ENCODE measurements around the gene OXTR.

Gene OXTR

DNA sequence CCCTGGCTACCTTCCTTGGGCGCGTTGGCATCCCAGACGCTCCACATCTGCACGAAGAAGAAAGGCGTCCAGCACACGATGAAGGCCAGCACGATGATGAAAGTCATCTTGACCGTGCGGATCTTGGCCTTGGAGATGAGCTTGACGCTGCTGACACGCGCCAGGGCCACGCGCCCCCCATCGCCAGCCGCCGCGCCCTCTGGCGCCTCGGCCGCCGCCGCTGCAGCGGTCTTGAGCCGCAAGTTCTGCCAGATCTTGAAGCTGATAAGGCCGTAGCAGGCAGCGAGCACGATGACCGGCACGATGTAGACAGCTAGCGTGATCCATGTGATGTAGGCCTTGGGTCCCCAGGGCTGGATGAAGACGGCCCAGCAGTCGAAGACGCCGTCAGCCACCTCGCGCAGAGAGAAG is 2.2 kb downstream of the OXTR start:
- DNase-seq, result no peak

DNA sequence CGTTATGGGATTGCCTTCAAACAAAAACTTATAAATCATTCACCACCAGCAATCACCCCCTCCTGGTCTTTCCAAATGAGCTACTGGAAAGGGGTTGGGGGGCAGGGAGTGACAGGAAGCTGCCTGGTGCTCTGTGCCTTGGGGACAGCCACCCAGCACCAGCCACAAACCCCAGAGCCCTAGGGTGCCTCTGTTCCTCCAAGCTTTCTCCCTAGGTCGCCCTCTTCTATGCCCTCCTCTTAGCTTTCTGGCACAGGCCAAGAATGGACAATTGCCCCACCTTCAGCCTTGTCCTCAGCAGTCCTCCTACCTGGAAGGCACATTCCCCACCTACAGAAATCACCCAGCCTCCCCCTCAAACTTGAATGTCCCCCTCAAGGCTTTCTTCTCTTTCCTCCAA is 3.3 kb downstream of the OXTR start:
- DNase-seq, result no peak

DNA sequence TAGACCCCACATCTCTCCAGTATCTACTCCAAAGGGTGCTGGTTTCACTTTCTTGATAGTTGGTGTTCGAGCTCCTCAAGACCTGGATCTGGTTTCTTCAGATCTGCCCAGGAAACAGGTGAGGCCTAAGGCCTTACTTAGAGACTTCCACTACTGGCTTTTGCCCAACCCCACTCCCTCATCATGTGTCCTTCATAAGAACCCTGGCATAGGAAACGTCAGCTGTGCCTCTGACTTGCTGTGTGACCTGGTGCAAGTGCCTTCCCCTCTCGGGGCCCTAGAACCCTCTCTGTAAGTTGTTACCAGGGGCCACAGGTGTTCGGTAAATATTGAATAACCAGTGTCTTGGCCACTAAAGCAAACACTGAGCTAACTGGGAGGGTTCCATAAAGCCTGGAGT is 3.9 kb downstream of the OXTR start:
- DNase-seq, result no peak

DNA sequence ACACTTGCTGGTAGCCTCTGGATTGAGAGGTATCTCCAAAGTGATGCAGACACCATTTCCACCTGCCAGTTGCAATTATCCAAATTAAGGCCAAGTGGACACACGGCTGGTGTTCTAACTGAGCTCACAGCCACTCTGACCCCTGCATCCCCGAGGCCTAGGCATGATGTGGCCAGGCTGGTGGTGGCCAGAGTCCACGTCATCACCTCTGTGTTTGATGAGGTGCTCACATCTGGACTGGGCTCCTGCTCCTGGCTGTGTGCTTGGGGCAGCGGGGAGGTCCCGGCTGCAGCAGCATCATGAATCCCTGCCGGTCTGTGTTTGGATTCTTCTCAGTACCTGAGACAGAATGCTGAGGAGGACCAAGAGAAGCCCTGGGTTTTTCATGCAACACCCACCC is 4.9 kb downstream of the OXTR start:
- DNase-seq, result no peak

DNA sequence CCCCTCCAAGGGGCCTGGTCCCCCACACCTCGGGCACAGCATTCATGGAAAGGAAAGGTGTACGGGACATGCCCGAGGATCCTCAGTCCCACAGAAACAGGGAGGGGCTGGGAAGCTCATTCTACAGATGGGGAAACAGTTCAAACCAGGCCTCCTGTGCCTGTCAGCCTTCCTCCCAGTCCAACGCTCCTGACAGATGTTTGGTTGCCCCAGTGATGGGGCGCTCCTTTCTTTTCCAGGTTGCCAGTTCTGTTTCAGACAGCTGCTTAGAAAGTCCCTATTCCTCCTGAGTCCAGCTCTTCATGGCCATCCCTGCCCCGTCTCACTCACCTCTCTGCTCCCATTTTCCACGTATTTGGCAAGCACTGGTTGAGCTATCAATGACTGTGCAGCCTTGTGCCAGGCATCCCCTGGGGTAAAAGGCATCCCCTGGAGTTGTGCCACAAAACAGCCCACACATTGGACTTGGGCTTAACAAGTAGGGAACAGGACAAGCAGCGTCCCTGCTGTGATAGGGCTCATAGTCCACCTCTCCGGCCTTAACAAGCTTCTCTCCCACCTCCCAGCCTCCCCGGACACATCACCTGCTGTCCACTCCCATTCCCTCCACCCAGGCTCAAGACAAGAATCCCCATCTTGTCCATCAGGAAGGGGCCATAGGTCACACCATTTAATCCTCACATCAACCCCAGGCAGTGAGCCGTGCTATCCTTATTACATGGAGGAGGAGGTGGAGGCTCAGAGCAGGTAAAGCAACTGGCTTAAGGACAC is 6.6 kb downstream of the OXTR start:
- no peak for DNase-seq

DNA sequence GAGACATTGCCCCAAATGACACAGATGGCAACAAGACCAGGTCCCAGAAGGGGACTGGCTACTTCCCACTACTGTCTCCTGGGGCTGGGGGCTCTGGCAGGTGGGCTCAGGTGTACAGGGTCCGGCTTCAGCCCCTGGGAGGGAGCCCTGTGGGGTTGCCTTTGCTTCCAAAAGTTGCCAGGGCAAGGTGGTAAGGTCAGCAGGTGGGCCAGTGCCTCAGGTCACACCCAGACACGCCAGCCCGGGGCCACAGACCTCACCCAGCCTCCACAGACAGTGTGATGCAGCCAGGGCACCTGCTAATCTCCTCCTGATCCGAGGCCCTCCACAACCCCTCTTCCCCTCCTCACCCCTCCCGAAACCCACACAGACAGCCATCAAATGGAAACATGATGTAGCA is 7.5 kb downstream of the OXTR start:
- DNase-seq, result no peak

DNA sequence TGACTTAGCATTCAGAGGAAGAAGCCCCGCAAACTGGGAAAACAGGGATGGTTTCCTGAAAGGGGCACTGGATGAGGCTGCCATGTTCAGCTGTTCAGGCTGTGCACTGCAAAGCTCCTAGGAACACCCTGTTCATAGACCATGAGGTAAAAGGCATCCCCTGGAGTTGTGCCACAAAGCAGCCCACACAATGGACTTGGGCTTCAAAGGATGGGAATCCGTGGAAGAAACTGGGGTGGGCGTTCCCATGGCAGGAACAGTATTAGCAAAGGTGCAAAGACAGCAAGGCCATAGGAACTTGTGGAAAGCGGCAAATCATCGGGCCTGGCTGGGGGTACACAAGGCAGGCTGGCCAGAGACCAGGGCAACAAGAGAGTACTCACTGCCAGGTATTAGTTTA is 8.9 kb downstream of the OXTR start:
- DNase-seq, result no peak

DNA sequence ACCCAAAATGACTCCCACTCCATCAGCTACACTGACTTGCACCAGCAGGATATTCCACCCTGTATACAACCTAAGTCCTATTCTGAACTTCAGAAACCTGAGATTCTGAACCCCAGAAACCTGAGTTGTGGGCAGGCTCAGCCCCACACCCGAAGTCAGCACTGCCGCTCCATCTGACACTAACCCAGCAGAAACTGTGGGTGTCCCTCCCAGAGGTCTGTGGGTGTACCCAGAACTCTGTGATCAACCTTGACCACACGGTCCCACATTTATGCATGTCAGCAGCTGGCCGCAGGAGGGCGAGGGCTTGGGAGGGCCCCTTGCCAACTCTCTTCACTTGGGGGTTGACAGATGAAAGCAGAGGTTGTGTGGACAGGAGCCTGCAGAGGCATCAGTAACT is 9.3 kb downstream of the OXTR start:
- no peak for DNase-seq

DNA sequence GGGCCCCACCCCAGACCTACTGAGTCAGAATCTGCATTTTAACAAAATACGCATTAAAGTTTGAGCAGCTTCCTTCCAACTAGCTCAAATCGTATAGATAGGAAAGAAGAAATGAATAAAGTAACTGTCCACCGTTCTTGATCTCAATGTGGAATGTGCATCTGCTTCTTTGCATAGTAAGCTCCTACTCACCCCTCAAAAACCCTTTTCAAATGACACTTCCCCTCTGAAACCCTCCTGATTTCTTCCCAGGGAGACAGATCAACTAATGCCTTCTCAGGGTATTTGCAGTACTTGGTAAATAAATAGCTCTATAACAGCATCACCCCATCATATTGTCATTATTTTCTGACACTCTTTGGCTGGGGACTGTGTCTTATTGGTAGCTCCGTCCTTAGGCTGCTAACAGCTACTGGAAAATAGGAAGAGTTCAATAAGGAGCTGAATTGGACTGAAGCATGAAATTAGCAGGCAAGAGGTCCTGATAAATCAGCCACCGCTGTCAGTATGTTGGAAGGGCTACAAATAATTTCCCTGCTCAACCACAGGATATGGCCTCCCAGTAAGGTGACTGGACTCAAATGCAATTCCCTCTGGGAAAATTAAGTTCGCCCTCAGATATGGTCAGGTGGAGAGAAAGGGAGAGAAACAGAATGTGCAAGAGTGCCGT is 10.2 kb downstream of the OXTR start:
- no peak for DNase-seq

DNA sequence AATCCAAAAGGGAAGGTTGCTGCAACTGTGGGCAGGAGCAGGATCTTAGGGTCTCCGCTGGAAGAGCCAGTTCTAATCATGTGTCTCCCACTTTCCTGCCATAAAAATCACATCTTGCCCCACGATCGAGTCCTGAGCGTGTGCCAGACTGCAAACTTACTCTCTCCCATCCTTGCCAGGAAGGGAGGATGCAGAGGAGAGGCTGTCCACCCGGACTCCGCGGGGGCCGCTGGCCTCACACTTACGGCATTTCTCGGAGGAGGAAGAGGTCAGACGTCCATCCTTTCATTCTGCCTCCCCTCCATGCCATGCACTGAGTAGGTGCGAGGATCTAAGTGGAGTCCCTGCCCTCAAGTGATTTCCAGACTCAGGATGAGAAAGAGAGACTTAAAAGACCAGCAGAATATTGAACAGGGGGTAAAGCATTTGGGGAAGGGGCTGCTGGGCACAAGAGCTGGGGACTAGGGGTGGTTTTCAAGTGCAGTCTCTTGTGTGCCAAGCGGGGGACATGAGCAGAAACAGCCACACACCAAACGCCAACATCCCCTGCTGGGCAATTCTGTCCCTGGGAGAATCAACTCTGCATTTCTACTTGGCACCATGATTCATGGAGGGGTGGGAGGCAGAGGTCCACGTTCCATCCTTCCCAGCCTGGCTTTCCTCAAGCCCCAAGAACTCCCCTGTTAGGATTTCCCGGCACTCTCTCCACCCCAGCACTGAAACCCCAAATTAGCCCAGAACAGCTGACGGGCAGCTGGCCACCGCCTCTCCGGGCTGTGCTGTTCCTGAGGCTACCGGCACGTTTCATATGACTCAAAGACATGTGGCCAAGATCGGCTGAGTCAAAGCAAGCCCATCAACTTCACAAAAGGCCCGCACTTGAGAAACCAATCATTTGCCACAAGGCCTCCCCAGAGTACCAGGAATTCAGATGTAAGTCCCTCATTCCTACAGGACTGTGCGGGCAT is 11.6 kb downstream of the OXTR start:
- DNase-seq, result no peak

DNA sequence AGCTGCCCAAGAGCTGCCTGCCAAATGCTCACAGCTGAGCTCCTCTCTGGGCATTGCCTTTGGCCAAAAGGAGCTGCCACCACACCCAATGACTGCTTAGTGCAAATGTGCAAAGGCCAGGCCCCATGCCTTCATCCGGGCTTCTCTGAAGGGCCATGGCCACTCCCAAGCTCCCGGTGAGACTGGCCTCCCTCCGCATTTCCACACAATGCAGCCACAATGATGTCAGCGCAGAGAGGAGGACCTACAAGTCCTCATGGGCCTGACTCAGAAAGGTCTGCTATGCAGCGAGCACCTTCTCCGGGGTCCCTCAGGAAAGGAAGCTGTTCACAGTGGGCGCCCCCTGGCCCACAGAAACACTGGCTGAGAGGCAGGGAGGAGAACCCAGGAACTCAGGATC is 12.7 kb downstream of the OXTR start:
- no peak for DNase-seq

DNA sequence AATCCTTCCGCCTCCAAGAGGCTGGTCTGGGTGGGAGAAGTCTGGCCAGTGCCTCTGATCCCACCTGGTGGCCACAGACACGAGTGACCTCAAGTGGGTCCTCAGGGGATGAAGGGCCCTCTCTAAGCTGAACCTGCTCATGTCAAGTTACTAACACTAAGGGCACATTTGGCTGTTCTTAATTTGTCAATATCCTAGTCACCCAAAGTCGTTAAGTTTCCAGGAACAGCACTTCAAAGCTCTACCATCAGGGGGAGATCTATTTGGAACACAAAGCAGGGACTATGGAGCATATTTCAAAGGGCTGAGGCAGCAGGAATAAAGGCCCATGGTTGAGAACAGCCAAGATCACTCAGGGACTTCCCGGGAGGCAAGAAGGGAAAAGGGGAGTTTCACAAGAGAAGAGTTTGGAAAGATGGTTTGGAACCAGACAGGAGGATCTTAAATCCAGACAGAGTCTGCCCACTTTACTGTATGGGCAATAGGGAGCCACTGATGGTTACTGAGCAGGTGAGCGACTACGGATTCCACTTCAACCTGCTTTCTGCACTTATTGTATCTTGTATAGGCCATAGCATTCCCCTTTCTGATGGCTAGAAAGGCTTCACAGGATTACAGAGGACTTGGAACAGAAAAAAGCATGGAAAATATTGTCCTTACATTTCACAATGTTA is 13.7 kb downstream of the OXTR start:
- DNase-seq, result no peak

DNA sequence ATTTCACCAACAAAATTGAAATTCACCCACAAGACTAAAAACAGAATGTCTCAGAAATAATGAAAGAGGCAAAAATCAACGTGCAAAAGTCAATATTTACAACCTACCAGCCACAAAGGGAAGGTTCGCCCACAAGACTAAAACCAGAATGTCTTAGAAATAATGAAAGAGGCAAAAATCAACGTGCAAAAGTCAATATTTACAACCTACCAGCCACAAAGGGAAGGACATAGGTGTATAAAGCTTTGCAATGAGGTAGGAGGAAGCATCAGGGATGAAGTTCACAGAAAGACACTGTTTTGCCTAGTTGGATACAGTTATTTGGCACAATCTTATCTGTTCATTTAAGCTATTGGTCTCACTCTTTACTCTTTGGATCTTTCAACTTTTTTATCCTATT is 14.3 kb downstream of the OXTR start:
- no peak for DNase-seq

DNA sequence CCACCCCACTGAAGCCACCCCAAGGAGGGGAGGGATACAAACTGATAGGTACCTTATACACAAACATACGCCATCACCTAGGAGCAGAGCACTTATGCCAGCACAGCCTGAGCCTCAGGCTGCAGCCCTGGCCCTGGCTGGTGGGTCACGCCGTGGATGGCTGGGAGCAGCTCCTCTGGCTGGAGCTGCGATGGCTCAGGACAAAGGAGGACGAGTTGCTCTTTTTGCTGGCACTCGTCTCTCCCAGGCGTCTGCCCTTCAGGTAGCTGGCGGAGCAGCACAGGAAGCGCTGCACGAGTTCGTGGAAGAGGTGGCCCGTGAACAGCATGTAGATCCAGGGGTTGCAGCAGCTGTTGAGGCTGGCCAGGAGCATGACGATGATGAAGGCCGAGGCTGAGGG is 16.6 kb downstream of the OXTR start:
- DNase-seq, result no peak

DNA sequence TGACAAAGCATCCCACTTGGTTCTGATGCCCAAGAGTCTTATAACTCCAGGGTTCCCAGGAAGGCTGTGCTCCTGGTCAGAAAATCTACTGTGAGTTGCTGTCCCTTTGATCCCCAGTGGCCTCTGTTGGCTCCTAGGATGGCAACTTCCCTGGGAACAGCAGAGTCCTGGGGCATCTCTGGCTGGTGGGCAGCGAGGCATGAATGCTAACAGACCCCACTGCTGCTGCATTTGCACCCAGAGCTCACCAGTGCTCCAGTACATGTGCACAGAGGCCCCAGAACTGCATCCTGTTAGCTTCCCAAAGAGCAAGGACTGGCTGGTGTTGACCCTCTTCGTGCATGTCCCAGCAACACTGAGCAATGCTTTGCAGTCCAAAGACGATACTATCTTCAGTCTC is 20.1 kb downstream of the OXTR start:
- no peak for DNase-seq

DNA sequence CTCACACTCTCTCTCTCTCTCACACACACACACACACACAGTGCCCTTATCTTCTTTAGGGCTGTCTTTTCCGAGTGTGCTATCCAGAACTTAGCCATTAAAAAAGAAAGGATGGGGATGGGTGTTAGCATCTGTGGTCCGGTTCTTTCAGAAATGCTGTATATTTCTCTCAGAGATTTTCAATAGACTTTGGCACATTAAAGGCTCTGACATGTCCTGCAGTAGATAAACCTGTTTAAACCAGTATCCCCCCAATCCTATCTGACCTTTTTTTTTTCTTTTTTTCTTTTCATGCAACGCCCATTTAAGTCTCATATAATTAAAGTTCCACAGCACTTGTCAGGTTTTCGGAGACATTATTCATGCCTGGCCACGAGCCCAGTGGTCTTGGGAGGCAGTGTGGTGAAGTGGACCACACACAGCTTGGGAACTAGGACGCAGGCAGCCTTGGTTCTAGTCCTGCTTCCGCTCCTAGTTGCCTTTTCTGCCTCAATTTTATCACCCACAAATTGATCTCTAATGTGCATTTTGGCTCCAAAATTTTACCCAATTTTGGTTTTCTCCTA is 22.6 kb downstream of the OXTR start:
- DNase-seq, result no peak

DNA sequence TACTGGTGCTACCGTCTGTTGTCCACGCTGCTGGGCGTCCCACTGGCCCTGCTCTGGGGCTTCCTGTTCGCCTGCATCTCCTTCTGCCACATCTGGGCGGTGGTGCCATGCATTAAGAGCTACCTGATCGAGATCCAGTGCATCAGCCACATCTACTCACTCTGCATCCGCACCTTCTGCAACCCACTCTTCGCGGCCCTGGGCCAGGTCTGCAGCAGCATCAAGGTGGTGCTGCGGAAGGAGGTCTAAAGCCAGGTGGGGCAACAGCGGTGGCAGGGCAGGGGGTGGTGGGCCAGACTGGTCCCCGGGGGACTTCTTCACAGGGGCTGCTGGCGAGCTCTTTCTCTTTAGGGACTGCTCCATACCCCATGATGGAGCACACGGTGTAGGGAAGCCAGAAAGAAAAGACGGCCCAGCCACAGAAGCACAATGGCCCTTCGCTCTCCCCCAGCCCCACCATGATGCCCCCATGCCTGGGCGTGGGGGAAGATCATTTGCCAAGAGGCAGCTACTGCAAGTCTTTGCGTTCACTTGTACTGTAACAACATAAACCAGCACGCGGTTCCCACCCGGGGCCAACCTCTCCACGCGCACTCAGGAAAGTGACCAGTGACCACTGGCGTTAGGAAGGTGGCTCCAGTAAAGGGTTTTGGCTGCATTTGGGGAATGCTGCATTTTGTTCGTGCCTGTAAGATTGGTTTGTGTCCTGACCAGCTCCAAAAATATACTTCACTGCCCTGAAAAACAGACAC is 23.6 kb downstream of the OXTR start:
- no peak for DNase-seq

DNA sequence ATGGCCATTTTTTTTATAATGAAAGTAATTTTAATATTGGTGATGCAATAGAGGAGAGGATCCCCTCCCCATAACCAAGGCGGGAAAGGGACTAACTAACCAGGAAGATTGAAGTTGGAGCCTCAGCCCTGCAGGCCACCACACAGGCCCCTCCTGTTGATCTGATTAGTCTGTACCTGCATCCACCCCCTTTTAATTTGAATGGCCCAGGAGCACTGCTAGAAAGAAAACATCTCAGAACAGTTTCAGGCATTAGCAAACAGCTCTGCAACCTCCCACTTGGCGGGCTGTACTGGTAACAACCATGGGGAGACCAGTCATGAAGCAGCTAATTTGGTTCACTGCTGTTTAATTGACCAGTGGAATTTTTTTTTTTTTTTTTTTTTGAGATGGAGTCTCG is 25.5 kb downstream of the OXTR start:
- no peak for DNase-seq

DNA sequence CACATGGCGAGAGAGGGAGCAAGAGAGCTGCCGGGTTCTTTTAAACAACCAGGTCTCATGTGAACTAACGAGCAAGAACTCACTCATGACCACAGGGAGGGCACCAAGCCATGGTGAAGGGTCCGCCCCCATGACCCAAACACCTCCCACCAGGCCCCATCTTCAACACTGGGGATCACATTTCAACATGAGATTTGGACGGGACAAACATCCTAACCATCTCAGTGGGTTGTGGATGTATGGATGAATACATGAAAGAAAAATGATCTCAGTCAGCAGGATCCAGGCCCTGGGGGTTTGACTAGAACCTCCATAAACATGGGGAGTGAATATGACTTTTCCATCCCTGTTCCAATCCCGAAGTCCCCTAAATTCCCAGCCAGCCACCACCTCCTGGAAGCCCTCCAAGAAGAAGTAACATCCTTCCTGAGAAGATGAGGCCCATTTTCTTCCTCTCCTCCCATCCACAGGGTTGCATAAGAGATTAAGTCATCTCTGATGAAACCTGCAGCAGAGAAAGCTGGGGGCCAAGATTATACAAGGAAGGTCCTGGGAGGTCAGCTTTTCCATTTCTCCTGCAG is 26.3 kb downstream of the OXTR start:
- no peak for DNase-seq

DNA sequence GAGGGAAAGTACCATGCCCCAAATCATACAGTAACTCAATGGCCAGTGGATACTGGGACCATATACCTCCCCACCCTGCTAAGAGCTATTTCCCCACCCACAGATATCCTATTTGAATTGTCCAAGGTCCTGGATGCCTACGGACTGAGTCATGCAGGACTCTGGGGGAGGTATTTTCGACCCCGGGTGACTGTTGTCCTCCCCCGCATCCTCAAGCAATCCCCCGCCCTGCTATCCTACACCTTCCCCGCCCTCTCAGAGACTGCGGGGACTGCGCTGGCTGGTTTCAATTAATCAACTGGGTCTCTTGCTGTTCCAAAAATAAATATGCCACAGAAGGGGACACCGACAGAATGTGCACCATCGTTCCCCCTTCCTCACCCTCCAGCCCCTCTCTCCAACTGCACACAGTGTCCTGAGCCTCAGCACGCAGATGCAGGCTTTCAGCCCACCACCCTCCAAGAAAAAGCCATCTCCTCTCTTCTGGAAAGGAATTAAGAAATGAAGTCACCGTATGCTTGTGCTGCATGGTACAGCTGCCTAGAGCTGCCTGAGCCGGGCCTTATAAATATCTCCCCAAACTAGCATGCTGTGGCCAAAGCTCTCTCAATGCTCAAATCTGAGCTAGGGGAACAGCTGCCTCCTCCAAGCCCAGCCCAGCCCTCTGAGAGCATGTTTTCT is 27.7 kb downstream of the OXTR start:
- no peak for DNase-seq
